Gastrocnemius medialis (tissue), 4 donors: Measurements from ENCODE around the gene HPS5.
"Not testable (repeated sequence)": the region's sequence is repeated elsewhere in the genome, so short reads cannot be mapped to it uniquely, and the experiment has no call there.

ENCODE experiments used
- CTCF ChIP-seq, 5 experiments: fragments of 450-650 bp in 3 of 5; fragments of 200-600 bp in 2 of 5; sonication (generic) in 2 of 5; IDR thresholded peaks in 4 of 5; conservative IDR thresholded peaks in 1 of 5; 1 replicate in 4 of 5; 2 replicates in 1 of 5; pipeline ENCODE4 v1.5.1; 2016 to 2019; ENCODE audit warnings: antibody characterized with exemption in 5 of 5, mild to moderate bottlenecking in 3 of 5, moderate library complexity in 3 of 5
- POLR2A ChIP-seq, 2 donors: fragments of 450-650 bp; IDR thresholded peaks; one replicate each; pipeline ENCODE4 v1.6.1; 2017; ENCODE audit warnings: antibody characterized with exemption in 2 of 2, mild to moderate bottlenecking in 2 of 2, moderate library complexity in 2 of 2

- not testable (repeated sequence) for TF ChIP-seq CTCF (IDR thresholded peaks at IDR 0.05 in 4 of 5, conservative IDR thresholded peaks at IDR 0.05 in 1 of 5); POLR2A (IDR thresholded peaks at IDR 0.05)
These were observed 1.9 kb upstream of the HPS5 start for GRCh38 chr11:18323881-18324280.
